GM12892 (cell line): ENCODE measurements around the gene TRIAP1.

ENCODE experiments used
- POLR2A ChIP-seq: IDR thresholded peaks from 2 replicates; pipeline ENCODE4 v1.6.1; 2011; ENCODE audit warnings: low read depth, low read length, control low read depth
- POLR2AphosphoS5 ChIP-seq: IDR thresholded peaks from 2 replicates; pipeline ENCODE4 v1.6.1; 2011; ENCODE audit warnings: low read depth, low read length, control low read depth
- TAF1 ChIP-seq: IDR thresholded peaks from 2 replicates; pipeline ENCODE4 v1.6.1; 2011; ENCODE audit warnings: low read depth, mild to moderate bottlenecking, control low read depth, low read length, borderline replicate concordance

DNA sequence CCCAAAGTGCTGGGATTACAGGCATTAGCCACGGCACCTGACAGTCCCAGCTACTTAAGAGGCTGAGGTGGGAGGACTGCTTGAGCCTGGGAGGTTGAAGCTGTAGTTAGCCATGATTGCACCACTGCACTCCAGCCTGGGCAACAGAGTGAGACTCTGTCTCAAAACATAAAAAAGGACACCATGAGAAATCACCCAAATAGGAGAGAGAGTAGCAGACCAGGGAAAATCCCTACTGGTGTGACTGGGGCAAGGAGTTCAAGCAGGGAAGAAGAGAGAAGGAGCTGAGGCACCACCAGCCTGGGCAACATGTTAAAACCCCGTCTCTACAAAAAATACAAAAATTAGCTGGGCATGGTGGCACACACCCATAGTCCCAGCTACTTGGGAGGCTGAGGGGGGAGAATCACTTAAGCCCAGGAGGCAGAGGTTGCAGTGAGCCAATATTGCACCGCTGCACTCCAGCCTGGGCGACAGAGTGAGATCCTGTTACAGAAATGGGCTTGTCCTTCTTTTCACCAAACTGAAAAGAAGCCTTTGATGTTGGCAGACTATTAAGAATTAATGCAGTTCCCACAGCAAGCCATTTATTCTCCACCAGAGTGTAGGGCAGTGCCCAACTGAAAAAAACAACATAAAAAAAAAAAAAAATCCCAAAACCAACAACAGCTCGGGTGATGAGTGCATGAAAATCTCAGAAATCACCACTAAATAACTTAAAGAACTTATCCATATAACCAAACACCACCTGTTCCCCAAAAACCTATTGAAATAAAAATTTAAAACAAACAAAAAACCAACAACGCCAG, 27.8 kb upstream of the TRIAP1 start:
- TF ChIP-seq TAF1 (no peak), POLR2A (no peak), POLR2AphosphoS5 (no peak)
